HG03175 (cell line): ENCODE measurements around the gene FLT1.

Experiments used
- ATAC-seq: cut with Tn5 transposase; IDR thresholded peaks from one replicate; pipeline ENCODE4 v1.9.1; 2021; ENCODE audit warnings: mild to moderate bottlenecking, moderate library complexity; ENCODE audit not compliant: unreplicated experiment

Gene FLT1

DNA sequence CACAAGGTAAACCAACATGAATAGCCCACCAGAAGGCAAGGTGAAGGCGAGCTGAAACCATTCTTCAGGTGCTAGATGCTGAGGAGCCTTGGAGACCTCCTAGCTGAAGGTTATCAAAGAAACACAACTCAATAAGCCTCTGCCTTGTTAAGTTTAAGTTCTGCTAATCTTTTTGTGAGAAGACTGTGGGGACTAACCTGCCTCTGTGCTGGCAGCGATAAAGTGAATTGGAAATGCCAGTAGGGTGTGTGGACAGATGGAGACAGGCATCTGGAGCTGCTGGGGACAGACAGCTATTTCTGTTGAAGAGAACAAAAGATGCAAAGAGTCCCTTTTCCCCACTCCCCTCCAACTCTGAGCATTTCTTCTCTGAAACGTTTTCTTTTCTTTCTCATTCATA is 33.5 kb upstream of the FLT1 start:
- ATAC-seq = no peak

DNA sequence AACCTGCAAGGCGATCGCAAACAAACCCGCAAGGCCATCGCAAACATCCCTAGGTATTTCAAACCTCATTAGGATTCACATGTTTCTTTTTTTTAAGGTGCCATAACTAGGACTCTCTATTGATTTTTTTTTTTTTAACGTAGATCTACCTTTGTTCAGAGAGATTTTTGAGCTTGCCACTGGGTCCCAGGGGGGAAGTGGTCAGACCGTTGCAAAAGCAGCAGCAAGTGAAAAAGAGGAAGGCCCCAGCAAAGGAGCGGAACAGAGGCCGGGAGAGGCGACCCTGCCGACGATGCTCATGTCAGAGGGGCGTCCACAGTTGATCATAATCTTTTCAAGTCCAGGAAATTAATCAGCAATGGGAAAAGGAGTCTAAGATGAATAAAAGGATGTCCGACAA is 32.7 kb upstream of the FLT1 start:
- ATAC-seq = no peak

DNA sequence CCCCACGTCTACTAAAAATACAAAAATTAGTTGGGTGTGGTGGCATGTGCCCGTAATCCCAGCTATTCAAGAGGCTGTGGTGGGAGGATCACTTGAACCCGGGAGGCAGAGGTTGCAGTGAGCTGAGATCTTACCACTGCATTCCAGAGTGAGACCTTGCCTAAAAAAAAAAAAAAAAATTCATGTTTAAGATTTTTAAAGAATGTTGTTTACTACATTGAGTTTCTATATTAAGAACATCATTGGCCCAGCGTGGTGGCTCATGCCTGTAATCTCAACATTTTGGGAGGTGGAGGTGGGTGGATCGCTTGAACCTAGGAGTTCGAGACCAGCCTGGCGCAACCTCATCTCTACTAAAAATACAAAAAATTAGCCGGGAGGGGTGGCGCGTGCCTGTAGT is 31.9 kb upstream of the FLT1 start:
- ATAC-seq = no peak

DNA sequence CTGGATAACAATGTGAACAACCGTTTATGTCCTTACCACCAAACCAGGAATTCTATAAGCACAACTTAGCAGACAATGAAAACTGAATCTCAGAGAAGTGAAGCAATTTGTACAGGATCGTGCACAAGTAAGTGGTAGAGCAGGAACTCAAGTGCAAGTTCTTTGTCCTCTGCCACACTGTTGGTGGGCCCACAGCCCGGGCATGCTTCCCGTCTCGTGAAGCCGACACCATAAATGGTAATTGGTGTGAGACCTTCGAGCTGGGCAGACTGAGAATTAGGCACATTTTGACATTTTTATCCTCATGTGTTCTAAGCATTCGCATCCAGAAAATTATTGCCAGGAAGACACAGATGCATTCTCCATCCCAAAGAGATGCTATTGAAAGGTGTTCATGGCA is 27.9 kb upstream of the FLT1 start:
- ATAC-seq = no peak

DNA sequence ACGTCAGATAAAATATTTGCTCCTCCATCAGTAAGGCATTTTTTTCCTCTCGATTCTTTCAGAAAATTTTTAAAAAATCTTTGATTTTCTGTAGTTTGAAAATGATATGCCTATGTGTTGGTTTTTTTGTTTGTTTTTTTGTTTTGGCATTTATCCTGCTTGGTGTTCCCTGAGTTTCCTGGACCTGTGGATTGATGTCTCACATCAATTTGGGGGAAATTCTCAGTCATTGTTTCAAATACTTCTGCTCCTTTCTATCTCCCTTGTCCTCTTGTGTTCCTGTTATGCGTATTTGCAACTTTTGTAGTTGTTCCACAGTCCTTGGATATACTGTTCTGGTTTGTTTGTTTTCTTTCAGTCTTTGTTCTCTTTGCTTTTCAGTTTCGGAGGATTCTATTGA is 18.8 kb upstream of the FLT1 start:
- ATAC-seq = no peak

DNA sequence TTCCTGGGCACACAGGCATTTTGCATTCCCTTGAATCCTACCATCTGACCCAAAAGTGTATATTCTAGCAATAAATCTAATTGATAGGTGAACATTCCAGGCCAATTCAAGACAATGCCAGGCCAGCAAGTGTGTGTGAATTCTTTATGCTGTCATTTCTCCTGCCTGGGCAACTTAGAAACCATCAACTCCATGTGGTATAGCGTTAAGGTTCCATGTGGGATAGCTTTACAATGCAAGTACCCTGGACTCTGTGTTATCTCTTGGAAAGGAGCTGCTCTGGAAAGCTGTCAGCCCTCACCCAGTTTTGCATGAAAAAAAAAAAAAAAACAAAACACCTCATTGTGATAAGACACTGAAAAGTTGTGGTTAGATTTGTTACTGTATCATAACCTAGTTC is 15.6 kb upstream of the FLT1 start:
- ATAC-seq = no peak

DNA sequence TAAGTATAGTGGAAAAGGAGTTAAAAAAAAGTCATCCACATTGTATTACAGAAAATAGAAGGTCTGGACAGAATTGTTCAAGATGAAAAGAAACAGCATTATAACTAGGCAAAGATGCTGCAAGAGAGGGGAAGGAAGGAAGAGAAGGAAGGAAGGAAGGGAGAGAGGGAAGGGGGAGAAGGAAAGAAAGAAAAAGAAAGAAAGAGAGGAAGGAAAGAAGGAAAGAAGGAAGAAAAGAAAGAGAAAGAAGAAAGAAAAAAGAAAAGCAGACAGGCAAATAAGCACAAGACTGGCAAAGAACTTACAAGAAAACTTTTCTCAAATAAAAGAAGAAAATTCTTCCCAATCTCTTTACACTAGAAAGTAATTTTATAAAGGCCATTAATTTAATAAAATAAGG is 15.1 kb upstream of the FLT1 start:
- ATAC-seq = no peak

DNA sequence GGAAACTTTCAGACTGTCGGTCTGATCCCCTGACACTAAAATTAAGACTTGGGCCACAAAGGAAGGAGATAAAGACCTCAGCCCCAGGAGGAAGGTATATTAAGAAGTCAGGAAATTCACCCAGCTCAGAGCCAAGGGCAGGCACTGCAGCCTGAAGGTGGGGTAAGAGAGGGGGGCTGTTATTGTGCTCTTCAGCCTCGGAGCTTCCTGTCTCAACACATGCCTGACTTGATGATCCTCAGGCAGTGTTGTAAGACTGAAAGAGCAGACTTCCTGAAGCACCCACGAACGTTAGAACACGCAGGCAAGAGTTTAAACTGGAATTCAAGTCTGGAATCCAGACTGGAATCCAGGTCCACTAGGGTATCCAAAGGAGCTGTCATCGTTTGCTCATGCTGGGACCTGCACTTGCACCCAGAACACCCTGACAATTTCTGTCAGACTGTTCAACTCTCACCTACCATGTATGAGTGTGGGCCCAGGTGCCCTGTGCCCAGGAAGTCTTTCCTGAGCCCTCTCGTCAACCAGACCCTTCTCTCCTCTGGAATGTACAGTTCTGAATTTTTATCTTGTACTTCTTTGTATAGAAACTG is 10.7 kb upstream of the FLT1 start:
- no peak for ATAC-seq

DNA sequence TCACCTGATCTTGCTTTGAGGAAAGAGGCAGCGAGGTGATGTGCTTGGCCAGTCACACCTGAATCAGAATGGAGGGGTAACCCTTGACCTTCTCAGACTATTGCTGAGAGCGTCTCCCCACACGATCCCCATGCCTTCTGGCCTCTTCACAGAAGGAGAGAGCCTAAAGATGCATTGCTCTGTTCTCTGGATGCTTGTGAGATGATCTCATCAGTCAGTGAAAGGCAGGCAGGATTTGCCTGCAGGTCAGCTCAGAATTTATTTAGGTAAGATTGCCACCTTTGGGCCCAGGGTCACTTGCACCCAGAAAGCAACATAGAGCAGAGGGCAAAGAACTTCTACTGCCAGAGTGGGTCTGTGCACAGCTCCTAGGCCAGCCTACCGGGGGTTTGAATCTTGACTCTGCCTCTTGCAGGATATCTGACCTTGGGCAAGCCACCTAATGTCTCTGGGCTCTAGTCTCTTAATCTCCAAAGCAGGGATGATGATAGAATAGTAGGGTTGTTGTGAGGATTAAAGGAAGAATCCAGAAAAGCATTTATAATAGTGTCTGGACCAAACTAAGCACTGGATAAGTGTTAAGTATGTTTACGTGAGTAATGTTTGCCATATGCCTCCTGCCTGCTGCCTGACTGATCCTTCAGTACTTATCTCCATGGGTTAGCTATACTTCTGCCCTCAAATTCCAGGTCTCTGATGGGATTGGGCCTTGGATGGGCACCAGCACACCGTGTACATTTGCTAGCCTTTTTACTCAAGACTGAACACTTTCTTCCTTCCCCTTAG is 8.4 kb upstream of the FLT1 start:
- ATAC-seq = no peak

DNA sequence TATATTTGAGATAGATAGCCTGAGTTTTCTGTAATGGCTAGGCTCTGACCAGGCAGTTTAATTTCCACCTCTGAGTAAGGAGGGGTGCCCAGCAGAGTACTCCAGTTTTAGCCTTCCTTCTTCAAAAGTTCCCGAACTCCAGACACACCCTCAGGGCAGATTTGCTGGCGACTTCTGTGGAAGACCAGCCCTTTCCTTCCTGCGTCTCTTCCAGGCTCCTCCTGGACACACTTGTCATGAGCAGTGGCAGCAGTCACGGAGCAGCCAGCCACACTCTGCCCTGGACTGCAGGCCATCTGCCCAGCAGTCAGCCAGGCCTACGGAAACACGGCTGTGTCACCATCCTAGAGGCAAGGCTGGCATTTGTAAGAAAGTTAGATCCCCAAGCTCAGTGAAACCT is 6.6 kb upstream of the FLT1 start:
- ATAC-seq = no peak

DNA sequence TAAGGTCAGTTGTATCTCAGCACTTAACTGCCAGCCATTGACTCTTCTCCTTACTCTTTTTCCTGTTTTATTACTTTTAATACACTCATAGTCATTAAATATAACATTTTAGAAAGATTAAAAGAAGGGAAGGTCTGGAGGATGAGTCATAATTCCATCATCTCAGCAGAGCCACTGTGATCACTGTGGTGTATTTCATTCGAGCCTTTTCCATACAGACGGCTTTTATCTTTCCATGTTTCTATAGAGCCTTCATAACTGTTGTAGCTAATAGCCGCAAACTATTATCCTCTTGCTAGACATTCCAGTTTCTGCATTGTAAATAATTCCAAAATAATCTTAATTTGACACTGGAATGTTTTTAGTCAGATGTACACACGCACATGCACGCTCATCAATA is 4.7 kb upstream of the FLT1 start:
- ATAC-seq = no peak

DNA sequence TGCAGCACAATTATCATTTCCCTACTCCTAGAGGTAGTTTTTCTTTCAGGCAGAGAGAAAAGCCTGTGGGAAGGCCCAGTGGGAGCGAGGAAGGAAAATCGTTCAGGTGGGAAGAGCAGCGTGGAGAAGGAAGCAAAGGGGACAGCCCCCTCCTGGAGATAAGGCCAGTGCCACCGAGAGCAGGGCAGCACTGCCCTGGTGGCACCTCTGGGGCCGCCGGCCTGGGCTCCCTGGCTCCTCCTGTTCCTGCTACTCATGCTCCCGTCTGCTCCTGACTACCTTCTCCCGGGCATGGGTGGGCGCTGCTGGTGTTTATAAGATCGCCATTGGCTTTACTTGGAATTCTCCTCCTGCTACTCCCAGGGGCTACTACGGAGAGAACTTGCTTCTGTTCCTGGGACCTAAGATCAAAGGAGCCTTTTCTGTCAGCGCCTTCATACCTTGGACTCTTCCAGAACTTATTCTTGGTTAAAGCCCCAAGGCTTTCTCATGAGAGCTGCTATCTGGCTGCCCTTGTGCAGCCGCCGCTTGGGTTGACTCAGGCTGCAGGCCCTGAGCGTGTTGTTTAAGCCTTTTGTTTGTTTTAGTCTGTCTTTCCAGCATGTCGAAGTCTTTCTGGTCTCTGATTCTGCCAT is 3.7 kb upstream of the FLT1 start:
- ATAC-seq = no peak

DNA sequence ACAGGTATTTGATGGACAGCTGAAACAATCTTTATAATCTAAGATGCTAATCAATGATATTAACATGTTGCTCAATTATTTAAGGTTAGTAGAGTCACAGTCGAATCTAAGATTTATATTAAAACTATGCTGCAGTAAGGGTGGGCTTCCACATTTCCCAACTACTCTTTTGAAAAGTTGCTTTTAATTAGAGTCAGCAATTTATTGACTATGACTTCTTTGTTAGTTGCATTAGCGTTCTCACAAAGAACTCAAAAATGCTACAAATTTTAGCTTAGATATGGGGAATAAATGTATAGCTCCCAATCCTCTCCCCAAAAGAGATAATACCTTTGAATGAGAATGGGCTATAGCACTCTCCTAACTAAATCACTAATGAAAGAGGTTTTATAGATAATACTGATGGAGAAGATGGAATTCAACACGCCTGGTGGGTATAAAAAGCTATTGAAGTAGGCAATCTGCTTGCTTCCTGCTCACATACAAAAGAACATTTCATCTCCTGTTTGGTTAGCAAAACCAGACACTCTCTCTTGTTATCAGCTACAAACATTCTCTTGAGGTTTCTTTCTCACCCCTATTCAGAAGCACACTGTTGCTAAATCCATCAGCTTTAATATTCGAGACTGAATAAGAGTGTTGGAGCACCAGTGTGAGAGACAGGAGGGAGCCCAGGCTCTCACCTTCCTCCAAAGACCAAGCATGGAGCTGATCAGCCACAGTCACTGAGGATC is 2.4 kb upstream of the FLT1 start:
- no peak for ATAC-seq

DNA sequence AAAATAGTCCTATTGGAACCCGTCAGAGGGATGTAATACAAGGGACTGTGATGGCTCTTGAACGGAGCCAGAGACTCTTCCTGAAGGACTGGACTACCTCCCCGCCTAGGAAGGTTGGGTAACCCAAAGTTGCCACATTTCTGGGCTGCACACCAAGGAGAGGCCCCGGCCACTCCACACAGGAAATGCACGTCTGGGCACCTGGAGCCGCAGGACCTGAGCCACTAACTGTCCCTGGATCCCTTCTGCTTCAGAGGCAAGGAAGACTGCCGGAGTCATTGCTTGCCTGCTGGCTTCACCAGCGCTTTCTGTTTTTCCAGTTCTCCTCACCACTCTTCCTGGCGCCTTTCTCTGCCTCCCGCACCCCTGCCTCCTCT is 1.2 kb upstream of the FLT1 start:
- ATAC-seq = no peak

DNA sequence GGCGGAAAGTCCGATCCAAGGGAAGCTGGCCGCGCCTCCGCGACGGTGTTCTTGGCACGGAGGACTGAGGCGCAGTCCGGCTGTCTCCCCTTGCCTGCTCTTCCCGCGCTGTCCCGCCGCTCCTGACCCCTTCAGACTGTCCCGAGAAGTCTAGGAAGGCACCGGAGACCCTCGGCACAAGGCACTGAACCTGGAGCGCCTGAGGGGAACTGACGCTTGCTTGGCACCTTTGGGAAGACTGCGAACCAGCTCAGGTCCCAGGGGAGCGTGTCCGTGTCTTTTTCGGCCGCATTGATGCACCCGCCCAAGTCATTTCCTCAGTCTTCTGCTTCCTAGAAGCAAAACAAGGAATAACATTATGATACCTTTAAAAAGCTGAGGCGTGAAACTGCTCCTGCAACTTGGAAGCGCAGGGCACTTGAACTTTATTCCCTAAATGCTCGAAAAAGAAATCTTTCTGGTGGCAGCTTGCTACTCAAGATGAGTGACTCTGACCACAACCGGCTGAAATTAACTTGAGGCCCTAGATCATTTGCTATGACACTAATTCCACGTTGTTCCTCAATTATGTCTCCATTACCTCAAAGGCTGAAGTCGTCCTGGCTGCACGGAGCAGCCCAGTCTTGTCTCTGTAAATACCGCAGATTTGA is 735 bp upstream of the FLT1 start:
- ATAC-seq = no peak

DNA sequence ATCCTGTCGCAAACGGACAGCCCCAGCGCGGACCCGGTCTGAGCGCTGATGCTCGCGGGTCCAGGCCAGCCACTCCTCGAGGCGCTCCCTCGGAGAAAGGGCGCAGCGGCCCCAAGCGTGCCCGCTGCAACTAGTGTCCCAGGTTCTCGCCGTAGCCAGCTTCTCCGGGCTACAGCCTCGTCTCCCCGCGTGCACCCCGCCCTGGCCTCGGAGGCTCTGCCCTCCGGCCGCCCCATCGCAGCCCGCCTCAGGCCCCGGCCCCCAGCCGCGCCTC is 487 bp downstream of the FLT1 start:
- no peak for ATAC-seq

DNA sequence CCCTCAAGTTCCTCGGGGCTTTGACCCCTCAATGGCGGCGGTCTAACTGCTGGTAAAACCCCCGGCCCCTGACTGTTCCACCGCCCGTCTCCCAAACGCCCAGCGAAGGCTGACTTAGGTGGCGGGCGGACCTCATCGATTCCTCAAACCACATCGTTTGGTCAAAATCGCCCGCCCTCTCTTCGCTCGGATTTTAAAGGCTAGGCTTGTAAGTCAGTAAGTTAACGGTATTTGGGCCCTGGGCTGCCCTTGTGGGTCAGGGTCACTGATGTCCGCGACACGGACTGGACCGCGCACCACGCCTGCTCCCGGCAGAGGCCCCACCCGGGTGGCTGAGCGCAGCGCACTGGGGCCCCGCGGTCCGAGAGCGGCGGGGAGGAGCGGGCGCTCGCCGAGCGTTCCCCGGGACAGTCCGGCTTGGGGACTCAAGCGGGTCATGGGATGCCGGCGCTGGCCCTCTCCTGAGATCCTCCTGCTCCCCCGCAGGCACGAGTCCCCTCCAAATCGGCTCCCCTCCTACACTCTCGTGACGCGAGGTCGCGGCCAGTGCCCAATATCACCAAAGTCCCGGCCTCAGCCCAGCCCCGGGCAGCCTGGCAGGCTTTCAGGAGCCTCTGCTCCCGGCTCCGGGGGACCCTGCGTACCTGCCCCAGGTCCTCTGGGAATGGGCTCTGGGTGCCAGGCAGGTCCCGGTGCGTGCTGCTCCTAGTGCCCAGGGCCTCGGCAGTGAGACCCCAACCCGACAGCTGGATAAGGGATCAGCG is 1.0 kb downstream of the FLT1 start:
- ATAC-seq = no peak

DNA sequence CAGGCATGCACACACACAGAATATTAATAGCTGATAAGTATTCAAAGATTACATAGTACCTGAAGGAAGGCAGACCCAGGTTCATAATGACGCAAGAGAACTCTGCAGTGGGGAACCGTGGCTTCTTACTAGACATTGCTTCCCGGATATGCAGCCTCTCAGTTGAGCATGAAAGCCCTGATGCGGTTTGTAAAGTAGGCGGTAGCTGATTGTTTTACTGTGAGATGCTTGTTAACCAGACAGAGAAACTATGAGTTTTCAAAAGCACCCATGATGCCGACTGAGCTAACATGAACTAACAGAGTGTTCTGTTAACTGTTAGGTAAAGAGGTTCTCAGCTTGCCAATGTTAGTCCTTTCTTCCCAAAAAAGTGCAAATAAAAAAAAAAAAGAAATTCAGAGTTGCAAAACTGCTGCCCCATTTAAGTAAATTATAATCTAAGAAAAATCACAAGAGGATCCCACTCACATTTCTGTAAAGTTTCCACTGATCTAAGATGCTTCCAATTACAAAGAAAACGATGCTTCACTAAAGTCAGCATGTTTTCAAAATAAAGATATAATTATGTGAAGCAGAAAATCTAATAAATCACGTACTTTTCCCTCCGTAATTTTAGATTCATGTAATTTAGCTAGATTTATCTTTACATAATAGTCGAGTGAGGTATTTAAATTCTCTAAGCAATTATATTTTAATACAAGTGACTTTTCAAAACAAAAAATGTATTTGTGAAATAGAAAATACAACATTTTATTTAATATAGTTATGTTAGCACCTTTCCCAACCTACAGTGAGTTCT is 2.2 kb downstream of the FLT1 start:
- ATAC-seq = no peak

DNA sequence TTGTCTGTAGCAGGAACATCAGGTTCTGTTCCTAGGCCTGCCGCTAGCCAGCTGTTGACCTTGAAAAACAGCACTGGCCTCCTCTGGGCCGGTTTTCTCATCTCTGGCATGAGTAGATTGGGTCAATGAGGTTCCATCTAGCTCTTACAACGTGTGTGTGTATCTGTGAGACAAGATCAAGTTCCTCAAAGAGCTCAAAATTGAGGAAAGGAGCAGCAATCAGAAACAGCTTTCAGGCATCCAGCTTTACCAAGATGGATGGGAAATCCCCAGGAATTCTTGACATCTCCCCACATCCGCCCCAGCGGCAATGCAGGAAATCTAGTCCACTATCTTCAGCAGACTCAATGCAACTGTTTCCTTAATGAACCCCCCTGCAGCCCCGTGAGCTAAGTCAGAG is 4.9 kb downstream of the FLT1 start:
- ATAC-seq = no peak

DNA sequence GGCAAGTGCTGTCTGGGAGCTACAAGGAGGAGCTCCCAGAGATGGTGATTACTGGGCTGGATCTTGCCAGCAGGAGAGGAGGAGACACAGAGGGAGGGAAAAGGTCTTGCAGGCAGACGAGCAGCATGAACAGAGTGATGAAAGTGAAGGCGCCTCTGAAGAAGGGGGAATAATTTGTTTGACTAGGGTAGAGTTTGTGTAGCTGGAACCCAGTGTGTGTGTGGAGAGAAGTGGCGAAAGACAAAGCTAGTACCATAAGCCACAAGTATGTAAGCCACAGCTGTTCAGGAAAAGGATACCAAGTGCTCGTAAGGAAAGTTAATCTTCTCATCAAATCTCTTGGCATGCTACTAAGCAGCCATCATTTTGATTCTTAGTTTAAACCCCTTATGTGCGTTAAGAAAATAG is 5.4 kb downstream of the FLT1 start:
- no peak for ATAC-seq
